Spleen (tissue), 11 donors: ENCODE results near the gene MXRA7. TPM values are rescaled to one million over a fixed set of nuclear protein-coding genes. Genes with fewer than 3 reads are reported as not detected.
A peak's percentile ranks its signal among the peaks of the same experiment; 100 is the strongest.

ENCODE experiments used
- DNase-seq: peaks from one replicate; pipeline ENCODE4 v3.0.0-alpha.2; 2020
- H3K27ac ChIP-seq, 8 donors: fragments of 200-600 bp; sonication (generic) in 7 of 8; 1 replicate in 4 of 8; 2 replicates in 4 of 8; pipeline versions ENCODE4 v1.5.0 to v1.8.0; 2016 to 2021; ENCODE audit warnings: inconsistent platforms in 4 of 8, mild to moderate bottlenecking in 4 of 8, moderate library complexity in 1 of 8
- H3K27me3 ChIP-seq, 7 donors: fragments of 200-600 bp; sonication (generic) in 6 of 7; replicated peaks in 1 of 7; 1 replicate in 4 of 7; 2 replicates in 3 of 7; pipeline versions ENCODE4 v1.5.0 to v1.8.0; 2016 to 2021; ENCODE audit warnings: inconsistent platforms in 3 of 7, mild to moderate bottlenecking in 1 of 7
- H3K36me3 ChIP-seq, 6 donors: fragments of 200-600 bp; sonication (generic) in 5 of 6; 1 replicate in 4 of 6; 2 replicates in 2 of 6; pipeline versions ENCODE4 v1.5.0 to v1.8.0; 2016 to 2021; ENCODE audit warnings: inconsistent platforms in 2 of 6
- H3K4me1 ChIP-seq, 6 donors: fragments of 200-600 bp; sonication (generic) in 5 of 6; 1 replicate in 3 of 6; 2 replicates in 3 of 6; pipeline versions ENCODE4 v1.5.0 to v1.8.0; 2016 to 2021; ENCODE audit warnings: inconsistent platforms in 3 of 6
- H3K4me3 ChIP-seq, 8 donors: fragments of 200-600 bp; sonication (generic) in 7 of 8; 1 replicate in 4 of 8; 2 replicates in 4 of 8; pipeline versions ENCODE4 v1.5.0 to v1.8.0; 2016 to 2021; ENCODE audit warnings: inconsistent platforms in 4 of 8, mild to moderate bottlenecking in 4 of 8, moderate library complexity in 2 of 8
- H3K9me3 ChIP-seq, 8 donors: fragments of 200-600 bp; sonication (generic) in 7 of 8; 1 replicate in 4 of 8; 2 replicates in 4 of 8; pipeline versions ENCODE4 v1.5.0 to v1.8.0; 2016 to 2021; ENCODE audit warnings: inconsistent platforms in 4 of 8
- POLR2A ChIP-seq, 3 donors: fragments of 450-650 bp; IDR thresholded peaks; one replicate each; pipeline ENCODE4 v1.5.1; 2017; ENCODE audit warnings: antibody characterized with exemption in 3 of 3, mild to moderate bottlenecking in 1 of 3
- POLR2AphosphoS5 ChIP-seq, 3 donors: sonication (generic); formaldehyde crosslinking; IDR thresholded peaks; one replicate each; pipeline ENCODE4 v1.5.1; 2017; ENCODE audit warnings: antibody characterized with exemption in 3 of 3
- WGBS, 5 donors: extraction: QIAGEN DNeasy Blood & Tissue Kit in 3 of 5; methylation state at CpG; one replicate each; pipeline versions ENCODE4 v1.1.5 to v1.1.7; 2013 to 2018; 5-methylcytosine and 5-hydroxymethylcytosine counted together
- intact Hi-C: fragments of 100-400 bp; cut with DNase I; formaldehyde crosslinking; loops from one replicate; pipeline ENCODE4 v1.15.0; 2023; ENCODE audit warnings: low total_unique reads
- polyA plus RNA-seq, 3 donors: library from polyadenylated mRNA; stranded (reverse); fragments of 200-250 nt; gene quantifications; one replicate each; pipeline ENCODE4 v1.2.1, GENCODE V29; 2013
- total RNA-seq, 7 donors: library from RNA; depleted of rRNA in 3 of 7; stranded (reverse); fragments of >200 nt in 3 of 7; fragmentation: NEBNext Ultra II Directional in 4 of 7; extraction: Animal tissue kit (Norgen Biotek cat#: 25700) in 4 of 7; gene quantifications; one replicate each; pipeline versions ENCODE4 v1.1.0 to v1.2.1, GENCODE V29; 2016 to 2021
- TF ChIP-seq, protein P1 (sequence below), 11 experiments: fragments of 200-600 bp in 7 of 11; fragments of 450-650 bp in 4 of 11; sonication (generic) in 4 of 11; IDR thresholded peaks in 8 of 11; conservative IDR thresholded peaks in 3 of 11; 1 replicate in 7 of 11; 2 replicates in 4 of 11; pipeline versions ENCODE4 v1.4.0 to v1.8.0; 2016 to 2021; ENCODE audit warnings: antibody characterized with exemption in 11 of 11, inconsistent platforms in 4 of 11, mild to moderate bottlenecking in 1 of 11
- donor health status: healthy with polysubstance abuse.
- donor health status: DM: no; HTN: no; CAD: no; lungs with moderate emphysema.
- donor health status: DM: no; HTN: no; CAD: no.
- donor health status: Bipolar disorder and iron deficiency.
- donor health status: healthy.
- donor health status: DM: no; HTN: no; CAD: no.
- donor health status: DM: yes; HTN: yes; CAD: no.

The MXRA7 gene
- total and polyA plus RNA-seq, 10 donors: 37.8 to 172 (median 117) TPM

DNA sequence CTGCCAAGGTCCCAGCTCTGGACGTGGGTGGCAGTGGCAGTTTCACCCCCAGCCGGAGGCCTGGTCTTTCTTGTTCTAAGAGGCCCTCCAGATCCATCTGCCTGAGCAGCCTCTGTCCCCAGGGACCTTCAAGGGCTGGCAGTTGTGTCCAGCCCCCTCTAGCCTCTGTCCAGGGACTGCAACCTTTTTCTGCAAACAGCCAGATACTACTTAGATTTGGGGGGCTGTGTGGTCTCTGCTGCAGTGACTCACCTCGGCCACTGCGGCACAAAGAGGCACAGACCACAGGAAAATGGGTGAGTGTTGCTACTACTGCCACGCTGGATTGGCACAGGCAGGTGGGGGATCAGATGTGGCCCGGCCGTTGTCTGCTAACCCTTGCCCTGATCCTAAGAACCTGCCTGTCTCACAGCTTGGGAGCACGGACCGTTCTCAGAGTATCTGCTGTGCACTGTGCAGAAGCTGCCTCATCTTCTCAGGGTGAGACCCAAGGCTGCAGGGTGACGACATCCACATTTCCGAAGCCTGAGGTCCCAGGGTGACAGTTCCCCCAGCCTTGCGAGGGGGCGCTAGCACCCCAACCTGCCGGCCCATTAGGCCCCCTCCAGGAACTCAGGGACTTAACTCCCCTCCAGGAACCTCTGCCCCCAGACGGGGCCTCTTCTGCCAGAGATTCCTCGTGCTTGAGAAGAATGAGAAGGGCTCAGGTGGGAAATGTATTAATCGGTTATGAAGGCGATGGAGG is 27.6 kb downstream of the MXRA7 start:
- H3K27ac ChIP-seq: peak overlapping the region in 3 of 8 donors; percentile 15 to 55 (median 49)
- no peak overlapping the region for H3K4me3 ChIP-seq
- WGBS, 5 donors: 69 to 80% (median 70%) methylated on average over 18 of the region's 18 CpGs
- TF ChIP-seq POLR2A (IDR thresholded peaks at IDR 0.05): no peak
- TF ChIP-seq, protein P1, sequence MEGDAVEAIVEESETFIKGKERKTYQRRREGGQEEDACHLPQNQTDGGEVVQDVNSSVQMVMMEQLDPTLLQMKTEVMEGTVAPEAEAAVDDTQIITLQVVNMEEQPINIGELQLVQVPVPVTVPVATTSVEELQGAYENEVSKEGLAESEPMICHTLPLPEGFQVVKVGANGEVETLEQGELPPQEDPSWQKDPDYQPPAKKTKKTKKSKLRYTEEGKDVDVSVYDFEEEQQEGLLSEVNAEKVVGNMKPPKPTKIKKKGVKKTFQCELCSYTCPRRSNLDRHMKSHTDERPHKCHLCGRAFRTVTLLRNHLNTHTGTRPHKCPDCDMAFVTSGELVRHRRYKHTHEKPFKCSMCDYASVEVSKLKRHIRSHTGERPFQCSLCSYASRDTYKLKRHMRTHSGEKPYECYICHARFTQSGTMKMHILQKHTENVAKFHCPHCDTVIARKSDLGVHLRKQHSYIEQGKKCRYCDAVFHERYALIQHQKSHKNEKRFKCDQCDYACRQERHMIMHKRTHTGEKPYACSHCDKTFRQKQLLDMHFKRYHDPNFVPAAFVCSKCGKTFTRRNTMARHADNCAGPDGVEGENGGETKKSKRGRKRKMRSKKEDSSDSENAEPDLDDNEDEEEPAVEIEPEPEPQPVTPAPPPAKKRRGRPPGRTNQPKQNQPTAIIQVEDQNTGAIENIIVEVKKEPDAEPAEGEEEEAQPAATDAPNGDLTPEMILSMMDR (IDR thresholded peaks at IDR 0.05 in 8 of 11, conservative IDR thresholded peaks at IDR 0.05 in 3 of 11): peak in 1 of 11 experiments; percentile 12
- DNase-seq: peak; percentile 60
- no peaks in the 10 kb centered on the region for H3K9me3 ChIP-seq
- intact Hi-C loops: no loop called here
- H3K27me3 ChIP-seq: no peaks in the 10 kb centered on the region
- H3K36me3 ChIP-seq: peaks cover 0 to 54% (median 0%) of the 10 kb centered on the region in 6 donors
- peaks cover 16 to 86% (median 47%) of the 10 kb centered on the region in 6 donors for H3K4me1 ChIP-seq

DNA sequence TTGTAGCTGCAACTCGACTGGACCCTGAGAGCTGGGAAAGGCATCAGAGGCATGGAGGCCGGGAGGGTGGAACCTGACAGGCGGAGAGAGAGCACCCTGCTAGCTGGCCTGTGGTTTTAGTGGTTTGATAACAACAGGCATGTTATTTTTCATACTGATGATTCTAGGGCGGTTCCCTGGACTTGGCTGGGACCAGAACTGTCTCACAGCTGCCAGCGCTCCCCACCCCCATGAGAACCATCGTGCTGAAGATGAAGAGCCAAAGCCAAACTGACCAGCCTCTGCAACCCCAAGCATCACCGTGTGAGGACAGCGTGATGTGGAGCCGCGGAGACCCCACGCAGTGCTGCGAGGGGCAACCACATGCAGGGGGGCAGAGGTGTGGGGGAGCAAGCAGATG is 28.5 kb downstream of the MXRA7 start:
- H3K4me3 ChIP-seq: no peak overlapping the region

DNA sequence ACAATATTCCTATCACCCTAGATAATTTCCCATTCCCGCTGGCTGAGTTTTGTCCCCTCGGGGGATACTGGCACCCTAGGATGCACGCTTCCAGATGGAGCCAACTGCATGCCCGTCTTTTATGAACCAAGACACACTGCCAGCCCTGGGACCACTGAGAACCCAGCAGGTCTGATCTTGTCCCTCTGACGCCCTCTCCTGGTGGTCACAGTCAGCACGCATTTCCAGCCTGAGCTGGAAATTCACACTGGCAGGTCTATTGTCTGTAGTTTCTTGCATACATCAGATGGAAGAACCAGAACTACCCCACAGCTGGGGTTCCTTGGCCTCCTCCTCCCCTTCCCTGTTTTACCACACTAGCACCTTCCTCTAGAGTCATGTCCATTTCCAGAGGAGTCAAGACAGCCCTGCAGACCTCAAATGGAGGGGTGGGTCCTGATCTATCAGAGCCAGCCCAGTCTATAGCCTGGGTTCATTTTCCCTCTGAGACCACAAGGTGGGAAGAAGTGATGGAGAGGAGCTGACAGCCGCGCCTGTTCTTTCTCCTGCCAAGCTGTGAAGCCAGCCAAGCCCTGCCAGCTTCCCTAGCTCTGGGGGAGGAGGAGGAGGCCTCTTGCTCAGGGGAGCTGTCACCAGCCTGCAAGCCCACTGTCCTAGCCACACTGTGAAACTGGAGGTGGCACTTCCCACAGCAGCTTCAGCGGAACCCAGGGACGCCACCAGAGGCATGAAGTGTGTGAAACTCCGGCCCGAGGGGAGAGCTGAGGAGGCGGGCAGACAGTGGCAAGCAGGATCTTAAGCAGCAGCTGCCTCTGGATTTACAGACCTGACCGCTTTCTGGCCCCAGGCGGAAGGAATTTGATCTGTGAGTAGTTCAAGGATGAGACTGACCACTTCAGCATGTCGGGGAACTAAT is 29.3 kb downstream of the MXRA7 start:
- H3K4me3 ChIP-seq: no peak overlapping the region
- H3K9me3 ChIP-seq: no peaks in the 10 kb centered on the region
- H3K27me3 ChIP-seq: no peaks in the 10 kb centered on the region
- intact Hi-C loops: no loop called here
- TF ChIP-seq, protein P1 (IDR thresholded peaks at IDR 0.05 in 8 of 11, conservative IDR thresholded peaks at IDR 0.05 in 3 of 11): peak; percentile 46 to 85 (median 75)
- TF ChIP-seq POLR2AphosphoS5 (IDR thresholded peaks at IDR 0.05) (peak in 2 of 3 donors; percentile 23 to 51), POLR2A (IDR thresholded peaks at IDR 0.05) (no peak)
- peak overlapping the region in 6 of 8 donors; percentile 24 to 55 (median 50) for H3K27ac ChIP-seq
- 48 to 70% (median 62%) methylated on average over 12 to 16 of the region's 16 CpGs for WGBS, 5 donors
- DNase-seq: peak; percentile 69
- H3K36me3 ChIP-seq: peaks cover 0 to 61% (median 0%) of the 10 kb centered on the region in 6 donors
- peaks cover 12 to 77% (median 37%) of the 10 kb centered on the region in 6 donors for H3K4me1 ChIP-seq

More for the DNA sequence above, 28.5 kb downstream of the MXRA7 start:
- 79 to 90% (median 81%) methylated on average over 10 to 12 of the region's 12 CpGs for WGBS, 5 donors
- peak; percentile 56 for DNase-seq
- H3K27ac ChIP-seq: peak overlapping the region in 5 of 8 donors; percentile 24 to 55 (median 49)
- no peaks in the 10 kb centered on the region for H3K9me3 ChIP-seq
- H3K27me3 ChIP-seq: no peaks in the 10 kb centered on the region
- TF ChIP-seq POLR2AphosphoS5 (IDR thresholded peaks at IDR 0.05) (peak in 1 of 3 donors; percentile 13), POLR2A (IDR thresholded peaks at IDR 0.05) (no peak)
- intact Hi-C loops: no loop called here
- peaks cover 16 to 85% (median 43%) of the 10 kb centered on the region in 6 donors for H3K4me1 ChIP-seq
- H3K36me3 ChIP-seq: peaks cover 0 to 54% (median 0%) of the 10 kb centered on the region in 6 donors

DNA sequence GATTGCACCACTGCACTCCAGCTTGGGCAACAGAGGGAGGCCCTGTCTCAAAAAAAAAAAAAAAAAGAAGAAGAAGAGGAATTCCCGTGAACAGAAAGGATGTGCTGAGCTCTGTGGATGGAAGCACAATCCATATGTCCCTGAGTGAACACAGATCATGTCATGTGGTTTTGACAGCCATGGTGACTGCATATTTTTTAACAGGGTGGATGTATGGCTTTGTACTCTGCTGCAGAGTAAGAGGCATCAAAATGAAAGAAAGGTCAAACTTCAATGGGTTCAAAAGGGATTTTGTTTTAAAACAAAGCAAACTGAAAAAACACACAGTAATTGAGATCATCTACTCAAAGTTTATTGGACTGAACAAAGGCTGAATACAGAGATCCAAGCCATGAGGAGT is 31.5 kb downstream of the MXRA7 start:
- H3K4me1 ChIP-seq: peaks cover 6 to 56% (median 23%) of the 10 kb centered on the region in 6 donors
- intact Hi-C loops: no loop called here
- 36 to 58% (median 50%) methylated on average over 1 of the region's 1 CpG for WGBS, 5 donors

More for the DNA sequence above, 31.5 kb downstream of the MXRA7 start:
- TF ChIP-seq POLR2AphosphoS5 (IDR thresholded peaks at IDR 0.05) (no peak), POLR2A (IDR thresholded peaks at IDR 0.05) (no peak)
- TF ChIP-seq, protein P1 (IDR thresholded peaks at IDR 0.05 in 8 of 11, conservative IDR thresholded peaks at IDR 0.05 in 3 of 11): no peak
- H3K4me3 ChIP-seq: no peak overlapping the region
- no peak for DNase-seq
- peaks cover 0 to 66% (median 0%) of the 10 kb centered on the region in 6 donors for H3K36me3 ChIP-seq
- peak overlapping the region in 4 of 8 donors; percentile 41 to 79 (median 54) for H3K27ac ChIP-seq
- H3K9me3 ChIP-seq: no peaks in the 10 kb centered on the region
- no peaks in the 10 kb centered on the region for H3K27me3 ChIP-seq
